Midbrain (tissue), 1 donor: ENCODE measurements around the gene NTRK1.

Source experiments
- DNase-seq: peaks from one replicate; lab custom pipeline; 2025; lab: John Stamatoyannopoulos, UW

NTRK1 gene

DNA sequence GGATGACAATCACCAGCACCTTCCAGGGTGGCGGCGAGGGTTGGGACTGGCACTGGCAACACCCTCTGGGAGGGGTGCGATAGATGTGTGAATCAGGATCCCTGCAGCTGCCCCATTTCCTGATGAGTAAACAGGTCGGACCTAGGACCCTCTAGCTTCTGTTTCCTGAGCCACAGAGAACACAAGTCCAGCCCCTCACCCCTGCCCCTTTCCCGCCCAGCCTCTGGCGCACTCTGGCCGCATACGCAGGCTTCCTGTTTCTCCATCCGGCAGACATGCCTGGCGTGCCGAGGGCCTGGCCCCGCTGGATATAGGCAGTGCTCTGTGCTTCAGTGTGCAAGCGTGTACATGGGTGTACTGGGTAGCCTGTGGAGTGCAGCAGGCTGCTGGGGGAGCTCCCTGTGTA lies 37.5 kb downstream of the NTRK1 start:
- no peak for DNase-seq

DNA sequence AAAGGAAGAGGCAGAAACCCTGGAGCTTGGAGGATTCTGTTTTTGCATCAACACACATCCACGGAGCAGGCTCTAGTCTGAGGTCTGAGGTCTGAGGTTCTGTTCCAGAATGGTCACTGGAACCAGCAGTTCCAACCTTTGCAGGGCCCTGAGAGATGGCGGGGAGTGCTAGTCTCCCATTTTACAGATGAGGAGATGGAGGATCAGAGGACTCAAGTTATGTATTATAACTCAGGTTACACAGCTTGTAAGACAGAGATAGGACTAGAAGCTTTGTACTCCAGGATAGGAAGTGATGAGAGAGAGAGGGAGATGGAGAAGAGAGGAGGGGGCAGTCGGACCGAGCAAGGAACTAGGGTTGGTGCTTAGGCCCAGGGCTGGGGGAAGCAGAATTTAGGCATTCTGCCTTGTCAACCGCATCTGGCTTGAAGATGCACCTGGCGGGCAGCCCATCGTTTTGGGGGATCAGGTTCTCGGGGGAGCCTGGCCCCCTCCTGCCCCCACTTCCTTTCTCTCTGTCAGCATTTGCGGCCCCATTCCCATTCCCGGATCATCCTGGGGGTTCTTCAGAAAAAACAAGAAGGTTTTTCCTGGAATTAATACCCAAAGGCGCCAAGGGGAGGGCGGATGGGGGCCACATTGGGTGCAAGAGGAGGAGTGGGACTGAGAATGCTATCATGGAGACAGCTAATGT lies 38.5 kb downstream of the NTRK1 start:
- no peak for DNase-seq

DNA sequence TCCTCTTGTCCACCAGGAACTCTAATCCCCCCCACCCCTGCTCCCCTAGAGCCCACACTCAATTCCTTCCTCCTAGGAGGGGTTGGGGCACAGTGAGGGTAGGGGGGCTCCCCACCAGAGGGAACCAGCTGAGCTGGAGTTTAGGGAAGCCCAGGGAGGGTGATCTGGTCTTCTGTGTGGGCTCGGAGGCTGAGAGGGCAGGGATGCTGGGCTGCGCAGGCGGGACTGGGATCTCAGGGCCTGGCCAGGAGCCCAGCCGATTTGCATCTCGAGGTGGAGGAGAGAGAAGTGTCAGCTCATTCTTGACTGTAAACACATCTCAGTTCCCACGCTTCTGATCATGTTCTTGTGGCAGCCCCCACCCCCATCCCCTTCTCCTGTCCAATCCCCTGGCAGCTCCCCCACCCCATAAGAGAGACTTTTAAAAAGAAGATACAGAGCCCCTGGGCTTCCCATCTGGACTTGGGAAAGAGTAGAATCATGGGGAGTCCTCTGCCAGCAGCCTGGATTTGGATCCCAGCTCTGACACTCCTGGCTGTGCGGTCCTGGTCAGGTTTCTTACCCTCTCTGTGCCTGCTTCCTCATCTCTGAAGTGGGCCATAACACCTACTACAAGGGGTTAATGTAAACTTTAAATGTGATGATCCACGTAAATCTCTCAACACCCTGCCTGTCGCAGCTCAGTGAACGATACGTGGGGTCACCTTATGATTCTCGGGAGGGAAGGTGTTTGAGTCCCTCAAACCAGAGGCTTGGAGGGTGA lies 39.5 kb downstream of the NTRK1 start:
- DNase-seq: no peak

GRCh38 chr1:156900896-156901589 lies 40.4 kb downstream of the NTRK1 start:
- no peak for DNase-seq

DNA sequence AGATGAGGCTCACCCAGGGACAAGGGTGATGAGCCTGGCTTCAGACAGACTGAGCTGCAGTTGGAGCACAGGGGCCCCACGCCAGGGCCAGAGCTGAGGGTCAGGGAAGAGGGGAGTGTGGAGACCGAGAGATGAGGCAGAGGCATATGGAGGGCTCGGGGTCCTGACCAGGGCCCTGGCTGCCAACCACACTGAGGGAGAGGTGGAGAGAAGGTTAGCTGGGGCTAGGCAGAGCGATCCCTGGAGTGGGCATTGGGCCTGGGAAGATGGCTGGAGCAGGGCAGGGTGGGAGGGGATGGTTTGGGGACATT lies 40.9 kb downstream of the NTRK1 start:
- no peak for DNase-seq

GRCh38 chr1:156901966-156902915 lies 41.6 kb downstream of the NTRK1 start:
- DNase-seq: no peak

- no peak for DNase-seq
Measured at GRCh38 chr1:156903328-156904091, 42.8 kb downstream of the NTRK1 start.

DNA sequence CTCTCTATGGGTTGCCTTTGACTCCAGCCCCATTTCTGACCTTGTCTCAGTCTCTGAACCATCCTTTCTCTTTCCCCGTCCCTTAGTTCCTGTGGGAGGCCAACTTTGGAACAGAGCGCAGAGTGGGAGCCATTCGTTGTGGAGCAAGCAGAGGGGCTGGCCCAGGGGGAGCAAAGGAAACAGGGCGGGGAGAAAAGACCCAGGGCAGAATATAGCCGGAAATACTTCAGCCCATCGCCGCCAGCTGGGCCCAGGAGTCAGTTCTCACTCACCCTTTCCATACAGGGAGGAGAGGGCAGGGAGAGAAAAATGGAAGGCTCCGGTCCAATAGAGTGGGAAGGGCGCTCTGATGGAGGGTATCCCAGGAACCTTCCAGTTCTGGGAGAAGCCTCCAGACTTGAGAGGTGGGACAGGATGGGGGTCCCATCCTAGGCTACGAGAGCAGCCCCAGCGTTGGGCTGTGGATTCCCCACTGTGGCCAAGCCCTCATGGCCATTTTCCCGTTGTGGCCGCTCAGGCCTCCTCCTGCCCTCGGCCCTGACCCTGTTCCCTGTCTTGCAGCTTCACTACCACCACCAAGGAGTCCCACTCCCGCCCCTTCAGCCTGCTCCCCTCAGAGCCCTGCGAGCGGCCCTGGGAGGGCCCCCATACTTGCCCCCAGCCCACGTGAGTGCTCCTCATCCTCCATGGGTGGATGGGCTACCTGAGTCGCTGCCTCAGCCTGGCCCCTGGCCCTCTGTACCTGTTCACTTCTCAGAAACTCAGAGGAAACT lies 43.7 kb downstream of the NTRK1 start:
- DNase-seq: no peak

DNA sequence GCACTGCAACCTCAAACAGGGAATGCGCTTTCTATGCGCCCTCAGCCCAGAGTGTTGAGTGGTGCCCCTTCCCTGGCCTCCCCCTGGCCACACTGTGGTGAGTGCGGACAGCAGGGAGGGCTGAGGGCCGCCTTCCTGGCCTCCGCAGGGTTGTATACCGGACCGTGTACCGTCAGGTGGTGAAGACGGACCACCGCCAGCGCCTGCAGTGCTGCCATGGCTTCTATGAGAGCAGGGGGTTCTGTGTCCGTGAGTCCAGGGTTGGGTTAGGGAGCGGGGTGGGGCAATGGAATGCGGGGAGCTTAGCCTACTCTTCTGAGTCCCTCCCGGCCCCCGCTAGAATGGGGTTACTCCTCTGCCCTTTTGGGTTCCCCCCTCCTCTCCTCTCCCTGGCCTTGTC lies 44.5 kb downstream of the NTRK1 start:
- DNase-seq: no peak

GRCh38 chr1:156905651-156906050 lies 45.0 kb downstream of the NTRK1 start:
- DNase-seq: no peak

DNA sequence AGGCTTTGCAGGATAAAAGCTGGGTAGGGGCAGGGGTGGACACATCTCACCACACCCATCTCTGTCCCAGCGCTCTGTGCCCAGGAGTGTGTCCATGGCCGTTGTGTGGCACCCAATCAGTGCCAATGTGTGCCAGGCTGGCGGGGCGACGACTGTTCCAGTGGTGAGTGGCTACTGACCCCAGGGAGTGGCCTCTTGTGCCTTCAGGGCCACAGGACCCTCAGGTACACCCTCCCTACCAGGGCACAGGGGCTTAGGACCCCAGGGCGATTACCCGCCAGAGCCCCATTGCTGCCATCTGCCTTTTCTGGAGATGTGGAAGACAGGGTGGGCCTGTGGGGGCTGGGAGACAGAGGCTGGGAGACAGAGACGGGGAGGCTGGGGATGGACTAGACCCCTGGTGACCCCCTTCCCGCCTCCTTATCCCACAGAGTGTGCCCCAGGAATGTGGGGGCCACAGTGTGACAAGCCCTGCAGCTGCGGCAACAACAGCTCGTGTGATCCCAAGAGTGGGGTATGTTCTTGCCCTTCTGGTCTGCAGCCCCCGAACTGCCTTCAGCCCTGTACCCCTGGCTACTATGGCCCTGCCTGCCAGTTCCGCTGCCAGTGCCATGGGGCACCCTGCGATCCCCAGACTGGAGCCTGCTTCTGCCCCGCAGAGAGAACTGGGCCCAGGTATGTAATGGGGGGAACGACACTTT lies 45.7 kb downstream of the NTRK1 start:
- no peak for DNase-seq

GRCh38 chr1:156908541-156908940 lies 47.9 kb downstream of the NTRK1 start:
- DNase-seq: no peak

DNA sequence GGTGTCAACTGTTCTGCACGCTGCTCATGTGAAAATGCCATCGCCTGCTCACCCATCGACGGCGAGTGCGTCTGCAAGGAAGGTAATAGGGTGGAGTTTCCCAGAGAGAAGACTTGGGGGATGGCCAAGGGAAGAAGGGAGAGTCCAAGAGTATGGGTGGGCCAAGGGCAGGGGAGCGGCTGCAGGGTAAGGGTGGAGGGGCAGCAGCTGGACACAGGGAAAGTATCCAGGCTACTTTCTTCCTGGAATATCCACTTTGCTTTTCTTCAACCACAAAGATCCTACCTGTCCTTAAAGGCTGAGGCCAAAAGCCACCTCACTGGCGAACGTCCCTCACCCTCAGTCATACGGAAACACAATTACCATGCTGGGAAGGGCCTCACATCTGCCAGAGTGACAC lies 48.3 kb downstream of the NTRK1 start:
- no peak for DNase-seq

- DNase-seq: no peak
Measured at GRCh38 chr1:156909671-156910070, 49.0 kb downstream of the NTRK1 start.

DNA sequence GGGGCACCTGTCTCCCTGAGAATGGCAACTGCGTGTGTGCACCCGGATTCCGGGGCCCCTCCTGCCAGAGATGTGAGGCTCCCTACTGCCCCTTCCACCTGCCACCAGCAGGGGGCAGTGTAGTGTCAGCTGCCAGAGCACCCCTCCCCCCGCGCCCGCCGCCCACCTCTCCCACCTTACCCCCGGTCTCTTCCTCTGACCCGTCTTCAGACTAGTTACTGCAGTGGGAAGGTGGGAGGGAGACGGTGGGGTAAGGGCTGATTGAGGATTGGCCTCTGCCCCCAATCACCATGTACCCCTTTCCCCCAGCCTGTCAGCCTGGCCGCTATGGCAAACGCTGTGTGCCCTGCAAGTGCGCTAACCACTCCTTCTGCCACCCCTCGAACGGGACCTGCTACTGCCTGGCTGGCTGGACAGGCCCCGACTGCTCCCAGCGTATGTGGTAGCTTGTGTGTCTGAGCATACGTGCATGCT lies 49.7 kb downstream of the NTRK1 start:
- no peak for DNase-seq

- no peak for DNase-seq
Measured at GRCh38 chr1:156911577-156912298, 51.1 kb downstream of the NTRK1 start.

DNA sequence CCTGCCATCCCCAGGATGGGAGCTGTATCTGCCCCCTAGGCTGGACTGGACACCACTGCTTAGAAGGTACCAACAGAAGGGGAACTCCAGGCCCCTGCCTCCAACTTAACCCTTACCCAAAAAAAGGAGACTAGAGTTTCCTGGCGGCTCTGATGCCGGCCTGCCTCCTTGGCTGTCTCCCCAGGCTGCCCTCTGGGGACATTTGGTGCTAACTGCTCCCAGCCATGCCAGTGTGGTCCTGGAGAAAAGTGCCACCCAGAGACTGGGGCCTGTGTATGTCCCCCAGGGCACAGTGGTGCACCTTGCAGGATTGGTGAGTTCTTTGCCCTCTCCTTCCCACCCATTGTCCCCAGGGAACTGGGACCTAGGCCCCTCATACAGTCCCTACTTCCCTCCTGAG lies 51.6 kb downstream of the NTRK1 start:
- DNase-seq: no peak

- no peak for DNase-seq
Measured at GRCh38 chr1:156912861-156913808, 52.5 kb downstream of the NTRK1 start.
